K562 (cell line): ENCODE data around the gene GPATCH3. TPM values are rescaled to one million over a fixed set of nuclear protein-coding genes. Genes with fewer than 3 reads are reported as not detected.

Source experiments
- ARID2 ChIP-seq: fragments of 450-650 bp; IDR thresholded peaks from 2 replicates; pipeline ENCODE4 v1.6.1; 2017; ENCODE audit warnings: antibody characterized with exemption, mild to moderate bottlenecking
- DEAF1 ChIP-seq: fragments of 450-650 bp; formaldehyde crosslinking; IDR thresholded peaks from 2 replicates; pipeline ENCODE4 v1.4.0; 2020; ENCODE audit warnings: mild to moderate bottlenecking, moderate library complexity
- FOXA3 ChIP-seq, 2 experiments: fragments of 450-650 bp in 1 of 2; sonication (generic) in 1 of 2; formaldehyde crosslinking; IDR thresholded peaks in 1 of 2; conservative IDR thresholded peaks in 1 of 2; 2 replicates each; pipeline versions ENCODE4 v1.4.0 to v1.8.0; 2020 to 2022; ENCODE audit warnings: mild to moderate bottlenecking in 2 of 2, missing genetic modification reagents in 1 of 2
- HMGXB4 ChIP-seq: sonication (generic); formaldehyde crosslinking; IDR thresholded peaks from 2 replicates; pipeline ENCODE4 v1.8.1; 2023; ENCODE audit warnings: mild to moderate bottlenecking, missing genetic modification reagents
- JUN ChIP-seq, 2 experiments: sonication (generic) in 1 of 2; formaldehyde crosslinking in 1 of 2; IDR thresholded peaks; 2 replicates each; pipeline versions ENCODE4 v1.6.1 to v1.8.0; 2012 to 2022; ENCODE audit warnings: borderline replicate concordance in 2 of 2, mild to moderate bottlenecking in 2 of 2, improper control_type of control experiment in 1 of 2, low read depth in 1 of 2, low read length in 1 of 2, missing genetic modification reagents in 1 of 2
- JUND ChIP-seq, 2 experiments: IDR thresholded peaks; 2 replicates in 1 of 2; 3 replicates in 1 of 2; pipeline ENCODE4 v1.6.1; 2011; ENCODE audit warnings: borderline replicate concordance in 2 of 2, low read depth in 2 of 2, low read length in 2 of 2, improper control_type of control experiment in 1 of 2, missing biosample characterization in 1 of 2, missing genetic modification characterization in 1 of 2, missing genetic modification reagents in 1 of 2
- KDM1A ChIP-seq, 2 experiments: fragments of 450-650 bp; IDR thresholded peaks; 2 replicates each; pipeline ENCODE4 v1.6.1; 2016; ENCODE audit warnings: mild to moderate bottlenecking in 2 of 2
- MAFG ChIP-seq: fragments of 450-650 bp; conservative IDR thresholded peaks from 2 replicates; pipeline ENCODE4 v1.6.1; 2016; ENCODE audit warnings: missing genetic modification characterization, missing compliant biosample characterization
- MTA3 ChIP-seq: fragments of 450-650 bp; formaldehyde crosslinking; IDR thresholded peaks from 2 replicates; pipeline ENCODE4 v1.6.1; 2017; ENCODE audit warnings: mild to moderate bottlenecking, borderline replicate concordance
- PHB2 ChIP-seq: fragments of 450-650 bp; IDR thresholded peaks from 2 replicates; pipeline ENCODE4 v1.6.1; 2017; ENCODE audit warnings: low read depth
- PHF21A ChIP-seq: fragments of 450-650 bp; IDR thresholded peaks from 2 replicates; pipeline ENCODE4 v1.6.1; 2017; ENCODE audit warnings: low read depth, borderline replicate concordance
- REST ChIP-seq, 2 experiments: fragments of 450-650 bp; formaldehyde crosslinking in 1 of 2; IDR thresholded peaks; 2 replicates each; pipeline versions ENCODE4 v1.4.0 to v1.6.1; 2014 to 2020; ENCODE audit warnings: mild to moderate bottlenecking in 2 of 2, borderline replicate concordance in 1 of 2, low read depth in 1 of 2
- STAG1 ChIP-seq: sonication (generic); formaldehyde crosslinking; IDR thresholded peaks from 2 replicates; pipeline ENCODE4 v1.5.0; 2020; ENCODE audit warnings: missing genetic modification reagents, borderline replicate concordance
- ZBED1 ChIP-seq: IDR thresholded peaks from 2 replicates; pipeline ENCODE4 v1.6.1; 2014
- ZNF253 ChIP-seq: fragments of 250-450 bp; sonication (Bioruptor Pico); conservative IDR thresholded peaks from 2 replicates; pipeline ENCODE4 v1.6.1; 2021; ENCODE audit warnings: mild to moderate bottlenecking
- ZNF77 ChIP-seq: fragments of 250-450 bp; sonication (Bioruptor Pico); IDR thresholded peaks from 2 replicates; pipeline ENCODE4 v1.5.0; 2020
- polyA plus RNA-seq, 8 experiments: library from polyadenylated mRNA; depleted of rRNA in 4 of 8; stranded (reverse) in 5 of 8; unstranded in 3 of 8; fragments of >200 nt; fragmentation: Nextera tagmentation in 2 of 8; fragmentation: Illumina TruSeq in 1 of 8; extraction: Ambion mirVana in 2 of 8; extraction: Trizol in 1 of 8; gene quantifications; 2 replicates each; pipeline versions ENCODE4 v1.2.1 to v1.2.3, GENCODE V29; 2011 to 2014; ENCODE audit warnings: inconsistent platforms in 1 of 8, missing spikeins in 1 of 8
- total RNA-seq, 7 experiments: library from RNA; depleted of rRNA in 6 of 7; stranded (reverse); fragments of >200 nt in 6 of 7; fragmentation: Illumina TruSeq in 2 of 7; extraction: Trizol in 2 of 7; gene quantifications; 2 replicates each; pipeline versions ENCODE4 v1.2.1 to v1.2.3, GENCODE V29; 2011 to 2021; ENCODE audit warnings: low replicate concordance in 1 of 7

GPATCH3 gene
- total and polyA plus RNA-seq, 9 of the 15 experiments (the other 6 are each of a cell fraction or from before 2014, with no cell fraction given), result 1.6 to 23.0 (median 13.3) TPM

- 0 out of 2 replicates have a peak, but pooled peaks have one; percentile 39 for TF ChIP-seq HMGXB4
- TF ChIP-seq ZNF77, result no peak
- peak; percentile 29; the same call in 1 of the 2 replicates for TF ChIP-seq MAFG (tag)
- TF ChIP-seq STAG1, result peak; percentile 60; the same call in 1 of the 2 replicates
- TF ChIP-seq REST (IDR thresholded peaks at IDR 0.05; ENCODE audit: borderline replicate concordance), result peak; percentile 84
- TF ChIP-seq REST (CRISPR knock-in tag; IDR thresholded peaks at IDR 0.05; ENCODE audit: low read depth), result no peak
- peak; percentile 75 for TF ChIP-seq DEAF1 (CRISPR knock-in tag)
- 0 out of 2 replicates have a peak, but pooled peaks have one; percentile 21 for TF ChIP-seq ZBED1
- no peak for TF ChIP-seq PHB2
- peak; percentile 45; the same call in 1 of the 2 replicates for TF ChIP-seq JUND (IDR thresholded peaks at IDR 0.05; ENCODE audit: borderline replicate concordance, low read depth, low read length)
- no peak; the same call in 2 of the 3 replicates for TF ChIP-seq JUND (tag; IDR thresholded peaks at IDR 0.05; ENCODE audit: borderline replicate concordance, low read depth, low read length)
- TF ChIP-seq PHF21A, result no peak
- TF ChIP-seq ARID2, result peak; percentile 64; the same call in 1 of the 2 replicates
- TF ChIP-seq FOXA3 (CRISPR knock-in tag; conservative IDR thresholded peaks at IDR 0.05 in 1 of 2, IDR thresholded peaks at IDR 0.05 in 1 of 2), result peak in 1 of 2 experiments; percentile 32; a peak in 1 of 4 replicates
- 0 out of 2 replicates have a peak, but pooled peaks have one; percentile 10 for TF ChIP-seq JUN (IDR thresholded peaks at IDR 0.05; ENCODE audit: borderline replicate concordance, low read depth, low read length)
- TF ChIP-seq JUN (CRISPR knock-in tag; IDR thresholded peaks at IDR 0.05; ENCODE audit: borderline replicate concordance), result no peak
- no peak for TF ChIP-seq ZNF253 (CRISPR knock-in tag)
- TF ChIP-seq MTA3, result peak; percentile 35; the same call in 1 of the 2 replicates
- TF ChIP-seq KDM1A (IDR thresholded peaks at IDR 0.05), result no peak
Observed at GRCh38 chr1:26853156-26853555, 47.1 kb downstream of the GPATCH3 start (continued).
